ENCODE results near the gene TSC2. TPM values are rescaled to one million over a fixed set of nuclear protein-coding genes. Genes with fewer than 3 reads are reported as not detected.

Gene TSC2
- polyA plus RNA-seq, 3 donors: 11.7 to 95.1 (median 20.8) TPM

- WGBS (ENCODE audit: insufficient coverage): 100% methylated on average over 2 of the region's 10 CpGs
- H3K9ac ChIP-seq (ENCODE audit: insufficient read depth, low read length, poor library complexity, severe bottlenecking): no peak overlapping the region
- no peak overlapping the region for H2AFZ ChIP-seq (ENCODE audit: insufficient read depth, low read depth, low read length, poor library complexity, severe bottlenecking)
- peaks cover 70 to 91% of the 10 kb centered on the region in 2 donors for H3K36me3 ChIP-seq (replicated peaks in 1 of 2; ENCODE audit: control insufficient read depth in 1 of 2, insufficient read depth in 2 of 2, low read length in 2 of 2)
- H3K27ac ChIP-seq (ENCODE audit: low read depth in 1 of 2, low read length in 2 of 2): no peak overlapping the region
- no peaks in the 10 kb centered on the region for H3K79me2 ChIP-seq (ENCODE audit: insufficient read depth, low read length)
- H3K27me3 Mint-ChIP-seq (ENCODE audit: low read depth in 3 of 3): peaks cover 0 to 1% (median 0%) of the 10 kb centered on the region in 3 donors
- no peaks in the 10 kb centered on the region for H3K4me1 ChIP-seq (ENCODE audit: control insufficient read depth in 1 of 2, insufficient read depth in 2 of 2, low read length in 2 of 2)
- H3K36me3 Mint-ChIP-seq: peaks cover 61 to 85% of the 10 kb centered on the region in 2 donors
- no peak overlapping the region for H3K4me3 ChIP-seq (replicated peaks in 1 of 3; ENCODE audit: low read depth in 2 of 3, low read length in 3 of 3)
- intact Hi-C loops (cut with micrococcal nuclease): no loop called here
- H3K4me3 Mint-ChIP-seq: no peak overlapping the region
- H3K9me3 Mint-ChIP-seq: no peaks in the 10 kb centered on the region
- no peak overlapping the region for H3K27ac Mint-ChIP-seq
- DNase-seq: no peak
- H3K4me1 Mint-ChIP-seq: no peaks in the 10 kb centered on the region
- no peak overlapping the region for H3K4me2 ChIP-seq (replicated peaks; ENCODE audit: extremely low read depth, low read length, poor library complexity, severe bottlenecking)
- no peaks in the 10 kb centered on the region for H3K9me3 ChIP-seq (replicated peaks in 1 of 2; ENCODE audit: control insufficient read depth in 1 of 2, insufficient read depth in 1 of 2, low read length in 2 of 2)
- H4K20me1 ChIP-seq (ENCODE audit: insufficient read depth, low read length): no peaks in the 10 kb centered on the region
- no peak for TF ChIP-seq CTCF (IDR thresholded peaks at IDR 0.05)
- no peaks in the 10 kb centered on the region for H3K27me3 ChIP-seq (ENCODE audit: control insufficient read depth in 2 of 2, insufficient read depth in 2 of 2, low read length in 2 of 2)
Measured at GRCh38 chr16:2058872-2059271, 11.1 kb downstream of the TSC2 start.

GRCh38 chr16:2060346-2060745 lies 12.6 kb downstream of the TSC2 start:
- intact Hi-C loops (cut with micrococcal nuclease): no loop called here
- Histone ChIP-seq H3K4me3 (replicated peaks in 1 of 3; ENCODE audit: low read depth in 2 of 3, low read length in 3 of 3) (no peak overlapping the region), H3K4me2 (replicated peaks; ENCODE audit: extremely low read depth, low read length, poor library complexity, severe bottlenecking) (no peak overlapping the region), H3K27me3 (ENCODE audit: control insufficient read depth in 2 of 2, insufficient read depth in 2 of 2, low read length in 2 of 2) (no peaks in the 10 kb centered on the region), H3K79me2 (ENCODE audit: insufficient read depth, low read length) (no peaks in the 10 kb centered on the region), H2AFZ (ENCODE audit: insufficient read depth, low read depth, low read length, poor library complexity, severe bottlenecking) (no peak overlapping the region), H4K20me1 (ENCODE audit: insufficient read depth, low read length) (no peaks in the 10 kb centered on the region), H3K36me3 (replicated peaks in 1 of 2; ENCODE audit: control insufficient read depth in 1 of 2, insufficient read depth in 2 of 2, low read length in 2 of 2) (peaks cover 71 to 86% of the 10 kb centered on the region in 2 donors), H3K27ac (ENCODE audit: low read depth in 1 of 2, low read length in 2 of 2) (no peak overlapping the region), H3K4me1 (ENCODE audit: control insufficient read depth in 1 of 2, insufficient read depth in 2 of 2, low read length in 2 of 2) (no peaks in the 10 kb centered on the region), H3K9me3 (replicated peaks in 1 of 2; ENCODE audit: control insufficient read depth in 1 of 2, insufficient read depth in 1 of 2, low read length in 2 of 2) (no peaks in the 10 kb centered on the region), H3K9ac (ENCODE audit: insufficient read depth, low read length, poor library complexity, severe bottlenecking) (no peak overlapping the region)
- H3K4me1 Mint-ChIP-seq: no peaks in the 10 kb centered on the region
- DNase-seq: no peak
- H3K27ac Mint-ChIP-seq: no peak overlapping the region
- TF ChIP-seq CTCF (IDR thresholded peaks at IDR 0.05): no peak
- H3K27me3 Mint-ChIP-seq (ENCODE audit: low read depth in 3 of 3): peaks cover 0 to 1% (median 0%) of the 10 kb centered on the region in 3 donors
- no peaks in the 10 kb centered on the region for H3K9me3 Mint-ChIP-seq
- 99% methylated on average over 15 of the region's 17 CpGs for WGBS (ENCODE audit: insufficient coverage)
- peaks cover 54 to 84% of the 10 kb centered on the region in 2 donors for H3K36me3 Mint-ChIP-seq
- no peak overlapping the region for H3K4me3 Mint-ChIP-seq

Measured in CD14-positive monocyte (primary cell).